H9 (cell line): ENCODE measurements around the gene MACC1. TPM values are rescaled to one million over a fixed set of nuclear protein-coding genes. Genes with fewer than 3 reads are reported as not detected.

Experiments
- DNase-seq: peaks from one replicate; pipeline ENCODE4 v3.0.0-alpha.2; 2017
- H2AFZ ChIP-seq: one replicate; pipeline ENCODE4 v1.6.1; 2013; ENCODE audit warnings: mild to moderate bottlenecking, low read length, control low read depth, moderate library complexity
- H2AK5ac ChIP-seq: 2 replicates; pipeline ENCODE4 v1.6.1; 2013; ENCODE audit warnings: low read length, control low read depth, mixed read lengths; ENCODE audit not compliant: insufficient read length
- H2BK120ac ChIP-seq: one replicate; pipeline ENCODE4 v1.6.1; 2013; ENCODE audit warnings: low read depth, mild to moderate bottlenecking, low read length, control low read depth, inconsistent platforms; ENCODE audit not compliant: poor library complexity, severe bottlenecking
- H2BK12ac ChIP-seq: 2 replicates; pipeline ENCODE4 v1.6.1; 2013; ENCODE audit warnings: low read length, control low read depth, mixed read lengths, low read depth; ENCODE audit not compliant: insufficient read length
- H2BK15ac ChIP-seq: 2 replicates; pipeline ENCODE4 v1.6.1; 2013; ENCODE audit warnings: low read depth, low read length, control low read depth
- H2BK20ac ChIP-seq: one replicate; pipeline ENCODE4 v1.6.1; 2013; ENCODE audit warnings: low read depth, mild to moderate bottlenecking, low read length, control low read depth, inconsistent platforms; ENCODE audit not compliant: poor library complexity, severe bottlenecking
- H2BK5ac ChIP-seq: 2 replicates; pipeline ENCODE4 v1.6.1; 2013; ENCODE audit warnings: low read length, control low read depth, mixed read lengths; ENCODE audit not compliant: insufficient read length
- H3K14ac ChIP-seq: 2 replicates; pipeline ENCODE4 v1.6.1; 2013; ENCODE audit warnings: low read length, control low read depth; ENCODE audit not compliant: insufficient read depth
- H3K18ac ChIP-seq: 2 replicates; pipeline ENCODE4 v1.6.1; 2013; ENCODE audit warnings: low read depth, mild to moderate bottlenecking, mixed read lengths, low read length, control low read depth; ENCODE audit not compliant: insufficient read length
- H3K23ac ChIP-seq: 2 replicates; pipeline ENCODE4 v1.6.1; 2013; ENCODE audit warnings: low read length, control low read depth, mixed read lengths, low read depth; ENCODE audit not compliant: insufficient read length
- H3K23me2 ChIP-seq: 2 replicates; pipeline ENCODE4 v1.6.1; 2013; ENCODE audit warnings: low read depth, mild to moderate bottlenecking, mixed read lengths, low read length, control low read depth; ENCODE audit not compliant: insufficient read length, poor library complexity, severe bottlenecking
- H3K27ac ChIP-seq: 2 replicates; pipeline ENCODE4 v1.5.1; 2013; ENCODE audit warnings: low read length, control low read depth, mixed read lengths, low read depth; ENCODE audit not compliant: insufficient read length
- H3K27me3 ChIP-seq: 2 replicates; pipeline ENCODE4 v1.6.1; 2013; ENCODE audit warnings: low read length, control low read depth, inconsistent platforms; ENCODE audit not compliant: insufficient read depth
- H3K4ac ChIP-seq: 2 replicates; pipeline ENCODE4 v1.6.1; 2013; ENCODE audit warnings: low read depth, mild to moderate bottlenecking, control low read depth, inconsistent platforms, low read length, moderate library complexity
- H3K4me1 ChIP-seq: 2 replicates; pipeline ENCODE4 v1.6.1; 2013; ENCODE audit warnings: low read length, control low read depth, inconsistent platforms; ENCODE audit not compliant: insufficient read depth
- H3K4me2 ChIP-seq: 2 replicates; pipeline ENCODE4 v1.6.1; 2013; ENCODE audit warnings: low read length, control low read depth, mixed read lengths; ENCODE audit not compliant: insufficient read length, insufficient read depth
- H3K56ac ChIP-seq: 2 replicates; pipeline ENCODE4 v1.6.1; 2013; ENCODE audit warnings: low read depth, mild to moderate bottlenecking, mixed read lengths, low read length, control low read depth; ENCODE audit not compliant: insufficient read length
- H3K79me1 ChIP-seq: 2 replicates; pipeline ENCODE4 v1.6.1; 2013; ENCODE audit warnings: low read depth, mild to moderate bottlenecking, moderate library complexity, low read length, control low read depth, inconsistent platforms; ENCODE audit not compliant: insufficient read depth, poor library complexity, severe bottlenecking
- H3K79me2 ChIP-seq: 2 replicates; pipeline ENCODE4 v1.6.1; 2013; ENCODE audit warnings: low read length, control low read depth, inconsistent platforms; ENCODE audit not compliant: insufficient read depth
- H3K9ac ChIP-seq: 2 replicates; pipeline ENCODE4 v1.6.1; 2013; ENCODE audit warnings: low read length, control low read depth, mixed read lengths; ENCODE audit not compliant: insufficient read length; ENCODE audit errors: extremely low read depth
- H3K9me3 ChIP-seq: one replicate; pipeline ENCODE4 v1.6.1; 2013; ENCODE audit warnings: low read depth, low read length, inconsistent platforms; ENCODE audit not compliant: control insufficient read depth
- H3T11ph ChIP-seq: one replicate; pipeline ENCODE4 v1.6.1; 2013; ENCODE audit warnings: mild to moderate bottlenecking, low read length, control low read depth, inconsistent platforms
- H4K20me1 ChIP-seq: one replicate; pipeline ENCODE4 v1.6.1; 2013; ENCODE audit not compliant: control insufficient read depth, insufficient read length, insufficient read depth
- H4K5ac ChIP-seq: 2 replicates; pipeline ENCODE4 v1.6.1; 2013; ENCODE audit warnings: low read depth, mild to moderate bottlenecking, mixed read lengths, low read length, control low read depth; ENCODE audit not compliant: insufficient read length
- H4K8ac ChIP-seq: replicated peaks from 2 replicates; pipeline ENCODE4 v1.6.1; 2013; ENCODE audit warnings: low read length, control low read depth, mixed read lengths, low read depth; ENCODE audit not compliant: insufficient read length
- H4K91ac ChIP-seq: 2 replicates; pipeline ENCODE4 v1.6.1; 2013; ENCODE audit warnings: low read depth, mild to moderate bottlenecking, moderate library complexity, mixed read lengths, low read length, control low read depth; ENCODE audit not compliant: insufficient read length
- H3K27ac Mint-ChIP-seq, 3 experiments: 2 replicates in 2 of 3; 3 replicates in 1 of 3; pipeline ENCODE4 v1.8.0; 2020 to 2021; ENCODE audit warnings: mixed read lengths in 3 of 3, mild to moderate bottlenecking in 1 of 3, moderate library complexity in 1 of 3
- H3K27me3 Mint-ChIP-seq: 2 replicates; pipeline ENCODE4 v1.8.0; 2021; ENCODE audit warnings: low read depth, mild to moderate bottlenecking, moderate library complexity, mixed read lengths
- H3K36me3 Mint-ChIP-seq, 3 experiments: 2 replicates in 2 of 3; 3 replicates in 1 of 3; pipeline ENCODE4 v1.8.0; 2020 to 2021; ENCODE audit warnings: low read depth in 3 of 3, mixed read lengths in 3 of 3; ENCODE audit not compliant: insufficient read depth in 1 of 3
- H3K4me1 Mint-ChIP-seq, 2 experiments: 2 replicates each; pipeline ENCODE4 v1.8.0; 2020; ENCODE audit warnings: mixed read lengths in 2 of 2
- H3K4me3 Mint-ChIP-seq, 2 experiments: 2 replicates in 1 of 2; 3 replicates in 1 of 2; pipeline ENCODE4 v1.8.0; 2020 to 2021; ENCODE audit warnings: mild to moderate bottlenecking in 2 of 2, mixed read lengths in 2 of 2, moderate library complexity in 1 of 2
- H3K9me3 Mint-ChIP-seq, 2 experiments: 2 replicates in 1 of 2; 3 replicates in 1 of 2; pipeline ENCODE4 v1.8.0; 2020; ENCODE audit warnings: mild to moderate bottlenecking in 2 of 2, mixed read lengths in 2 of 2, moderate library complexity in 1 of 2
- CTCF ChIP-seq: fragments of 200-600 bp; sonication (generic); conservative IDR thresholded peaks from 3 replicates; pipeline ENCODE4 v1.8.0; 2021; ENCODE audit warnings: antibody characterized with exemption, mild to moderate bottlenecking
- WGBS: extraction: QIAGEN DNeasy Blood & Tissue Kit; methylation state at CpG from one replicate; pipeline ENCODE4 v1.1.7; 2013; ENCODE audit warnings: missing lambda C conversion rate, low lambda C conversion rate, mixed read lengths; ENCODE audit not compliant: insufficient read length; ENCODE audit errors: extremely low coverage; 5-methylcytosine and 5-hydroxymethylcytosine counted together
- total RNA-seq: library from RNA; stranded (reverse); gene quantifications from 2 replicates; pipeline ENCODE4 v1.2.1, GENCODE V29; 2021

MACC1 gene
- total RNA-seq, 1 experiment from 2014 or later, result 11.0 TPM

- H3K18ac ChIP-seq, result no peak overlapping the region
- TF ChIP-seq CTCF, result no peak
- H2BK20ac ChIP-seq, result no peak overlapping the region
- H2AFZ ChIP-seq, result no peak overlapping the region
- H3K27ac ChIP-seq, result no peak overlapping the region
- no peak for DNase-seq
- Mint-ChIP-seq H3K4me1 (peaks cover 11 to 15% of the 10 kb centered on the region in 2 experiments; a peak in 3 of 4 replicates), H3K27me3 (no peaks in the 10 kb centered on the region), H3K27ac (no peak overlapping the region), H3K36me3 (peaks cover 3 to 10% (median 7%) of the 10 kb centered on the region in 3 experiments), H3K4me3 (no peak overlapping the region), H3K9me3 (peaks cover 3 to 4% of the 10 kb centered on the region in 2 experiments; a peak in 3 of 5 replicates)
- no peak overlapping the region for H3K56ac ChIP-seq
- no peak overlapping the region for H3T11ph ChIP-seq
- H3K27me3 ChIP-seq, result no peaks in the 10 kb centered on the region
- H2BK15ac ChIP-seq, result no peak overlapping the region
- no peak overlapping the region for H3K14ac ChIP-seq
- no peaks in the 10 kb centered on the region for H3K79me2 ChIP-seq
- H4K5ac ChIP-seq, result no peak overlapping the region
- H3K23ac ChIP-seq, result no peak overlapping the region
- no CpG with 5 or more reads among the region's 4 CpGs for WGBS
- H4K91ac ChIP-seq, result no peak overlapping the region
- no peaks in the 10 kb centered on the region for H3K23me2 ChIP-seq
- H4K8ac ChIP-seq, result no peak overlapping the region
- H3K79me1 ChIP-seq, result no peaks in the 10 kb centered on the region
- no peaks in the 10 kb centered on the region; the same call in 1 of the 2 replicates for H3K4me1 ChIP-seq
- H3K9me3 ChIP-seq, result no peaks in the 10 kb centered on the region
- no peak overlapping the region for H3K4me2 ChIP-seq
- no peak overlapping the region for H2BK5ac ChIP-seq
- no peak overlapping the region for H2AK5ac ChIP-seq
- H2BK12ac ChIP-seq, result no peak overlapping the region
- no peak overlapping the region for H3K4ac ChIP-seq
- no peaks in the 10 kb centered on the region for H4K20me1 ChIP-seq
- H2BK120ac ChIP-seq, result no peak overlapping the region
- H3K9ac ChIP-seq, result no peak overlapping the region
Measured at GRCh38 chr7:20194343-20194995, 22.7 kb downstream of the MACC1 start.
